HG02885 (cell line): ENCODE measurements around the gene KCTD15.
"Not testable (repeated sequence)": the region's sequence is repeated elsewhere in the genome, so short reads cannot be mapped to it uniquely, and the experiment has no call there.

Experiments used
- ATAC-seq: cut with Tn5 transposase; IDR thresholded peaks from one replicate; pipeline ENCODE4 v1.9.1; 2021; ENCODE audit warnings: mild to moderate bottlenecking; ENCODE audit not compliant: unreplicated experiment, poor library complexity

Gene KCTD15

GRCh38 chr19:33812388-33813330 lies 16.0 kb downstream of the KCTD15 start:
- ATAC-seq: no peak

- no peak for ATAC-seq
Measured at GRCh38 chr19:33813391-33814101, 16.9 kb downstream of the KCTD15 start.

- no peak for ATAC-seq
Measured at GRCh38 chr19:33814181-33815165, 17.8 kb downstream of the KCTD15 start.

GRCh38 chr19:33815380-33816340 lies 19.0 kb downstream of the KCTD15 start:
- no peak for ATAC-seq

GRCh38 chr19:33818411-33818810 lies 21.7 kb downstream of the KCTD15 start:
- no peak for ATAC-seq

GRCh38 chr19:33819078-33819477 lies 22.4 kb downstream of the KCTD15 start:
- not testable (repeated sequence) for ATAC-seq

GRCh38 chr19:33819506-33819879 lies 22.8 kb downstream of the KCTD15 start:
- no peak for ATAC-seq

GRCh38 chr19:33819880-33820781 lies 23.5 kb downstream of the KCTD15 start:
- ATAC-seq: no peak

- no peak for ATAC-seq
Measured at GRCh38 chr19:33821871-33822270, 25.2 kb downstream of the KCTD15 start.

- ATAC-seq: no peak
Measured at GRCh38 chr19:33823341-33823740, 26.7 kb downstream of the KCTD15 start.

GRCh38 chr19:33825556-33825955 lies 28.9 kb downstream of the KCTD15 start:
- ATAC-seq: no peak

- ATAC-seq: no peak
Measured at GRCh38 chr19:33826521-33826920, 29.9 kb downstream of the KCTD15 start.

GRCh38 chr19:33828266-33829075 lies 31.8 kb downstream of the KCTD15 start:
- ATAC-seq: no peak

GRCh38 chr19:33830264-33830663 lies 33.6 kb downstream of the KCTD15 start:
- no peak for ATAC-seq

- ATAC-seq: no peak
Measured at GRCh38 chr19:33831825-33832224, 35.2 kb downstream of the KCTD15 start.

GRCh38 chr19:33832633-33833032 lies 36.0 kb downstream of the KCTD15 start:
- no peak for ATAC-seq

GRCh38 chr19:33840382-33840781 lies 43.7 kb downstream of the KCTD15 start:
- ATAC-seq: no peak
